ENCODE data around the gene UBR3.

Gene UBR3

DNA sequence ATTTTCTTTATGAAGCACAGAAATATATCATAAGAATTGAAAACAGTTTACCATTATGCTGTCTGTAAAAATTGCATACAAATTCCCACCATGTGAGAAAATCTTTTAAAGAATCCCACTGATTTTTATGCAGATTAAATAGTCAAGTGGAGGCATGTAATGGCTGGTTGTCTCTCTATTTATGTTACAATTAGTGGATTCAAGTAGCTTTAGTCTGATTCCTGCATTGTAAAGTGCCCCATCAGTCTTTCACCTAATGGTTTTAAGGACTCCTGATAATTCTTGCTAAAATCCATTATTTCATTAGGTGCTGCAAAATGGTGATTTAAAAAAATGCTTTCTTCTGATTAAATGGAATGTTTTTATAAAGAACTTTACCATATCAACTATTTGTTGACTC lies 202.3 kb downstream of the UBR3 start:
- TF ChIP-seq, protein P1, sequence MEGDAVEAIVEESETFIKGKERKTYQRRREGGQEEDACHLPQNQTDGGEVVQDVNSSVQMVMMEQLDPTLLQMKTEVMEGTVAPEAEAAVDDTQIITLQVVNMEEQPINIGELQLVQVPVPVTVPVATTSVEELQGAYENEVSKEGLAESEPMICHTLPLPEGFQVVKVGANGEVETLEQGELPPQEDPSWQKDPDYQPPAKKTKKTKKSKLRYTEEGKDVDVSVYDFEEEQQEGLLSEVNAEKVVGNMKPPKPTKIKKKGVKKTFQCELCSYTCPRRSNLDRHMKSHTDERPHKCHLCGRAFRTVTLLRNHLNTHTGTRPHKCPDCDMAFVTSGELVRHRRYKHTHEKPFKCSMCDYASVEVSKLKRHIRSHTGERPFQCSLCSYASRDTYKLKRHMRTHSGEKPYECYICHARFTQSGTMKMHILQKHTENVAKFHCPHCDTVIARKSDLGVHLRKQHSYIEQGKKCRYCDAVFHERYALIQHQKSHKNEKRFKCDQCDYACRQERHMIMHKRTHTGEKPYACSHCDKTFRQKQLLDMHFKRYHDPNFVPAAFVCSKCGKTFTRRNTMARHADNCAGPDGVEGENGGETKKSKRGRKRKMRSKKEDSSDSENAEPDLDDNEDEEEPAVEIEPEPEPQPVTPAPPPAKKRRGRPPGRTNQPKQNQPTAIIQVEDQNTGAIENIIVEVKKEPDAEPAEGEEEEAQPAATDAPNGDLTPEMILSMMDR (IDR thresholded peaks at IDR 0.05; ENCODE audit: insufficient read depth, missing control alignments): no peak
- FAIRE-seq (no peak), DNase-seq (ENCODE audit: insufficient read length, low spot score) (no peak)

- DNase-seq (ENCODE audit: insufficient read length, low spot score) (no peak), FAIRE-seq (no peak)
- TF ChIP-seq, protein P1 (IDR thresholded peaks at IDR 0.05; ENCODE audit: insufficient read depth, missing control alignments): no peak
Observed at GRCh38 chr2:170030040-170030439, 202.8 kb downstream of the UBR3 start.

- no peak for DNase-seq (ENCODE audit: insufficient read length, low spot score)
- FAIRE-seq: no peak
- TF ChIP-seq, protein P1 (IDR thresholded peaks at IDR 0.05; ENCODE audit: insufficient read depth, missing control alignments): no peak
Observed at GRCh38 chr2:170031288-170031687, 204.0 kb downstream of the UBR3 start.

DNA sequence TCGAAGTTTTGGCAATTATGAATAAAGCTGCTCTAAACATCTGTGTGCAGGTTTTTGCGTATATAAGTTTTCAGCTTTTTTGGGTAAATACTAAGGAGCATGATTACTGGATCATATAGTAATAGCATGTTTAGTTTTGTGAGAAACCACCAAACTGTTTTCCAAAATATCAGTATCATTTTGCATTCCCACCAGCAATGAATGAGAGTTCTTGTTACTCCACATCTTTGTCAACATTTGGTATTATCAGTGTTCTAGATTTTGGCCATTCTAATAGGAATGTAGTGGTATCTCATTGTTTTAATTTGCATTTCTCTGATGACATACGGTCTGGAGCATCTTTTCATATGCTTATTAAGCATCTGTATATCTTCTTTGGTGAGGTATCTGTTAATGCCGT lies 207.3 kb downstream of the UBR3 start:
- FAIRE-seq (no peak), DNase-seq (ENCODE audit: insufficient read length, low spot score) (no peak)
- TF ChIP-seq, protein P1 (IDR thresholded peaks at IDR 0.05; ENCODE audit: insufficient read depth, missing control alignments): no peak

GRCh38 chr2:170038734-170039133 lies 211.5 kb downstream of the UBR3 start:
- TF ChIP-seq, protein P1 (IDR thresholded peaks at IDR 0.05; ENCODE audit: insufficient read depth, missing control alignments): no peak
- FAIRE-seq: no peak
- DNase-seq (ENCODE audit: insufficient read length, low spot score): no peak

GRCh38 chr2:170039401-170040172 lies 212.3 kb downstream of the UBR3 start:
- no peak for FAIRE-seq
- DNase-seq (ENCODE audit: insufficient read length, low spot score): no peak
- TF ChIP-seq, protein P1 (IDR thresholded peaks at IDR 0.05; ENCODE audit: insufficient read depth, missing control alignments): no peak

- FAIRE-seq (no peak), DNase-seq (ENCODE audit: insufficient read length, low spot score) (no peak)
- TF ChIP-seq, protein P1 (IDR thresholded peaks at IDR 0.05; ENCODE audit: insufficient read depth, missing control alignments): no peak
Observed at GRCh38 chr2:170044751-170045478, 217.7 kb downstream of the UBR3 start.

Measured in D721Med (cell line).